GM18519 (cell line): ENCODE results near the gene ZNF619.
A peak's percentile ranks its signal among the peaks of the same experiment; 100 is the strongest.
"Not testable (repeated sequence)": the region's sequence is repeated elsewhere in the genome, so short reads cannot be mapped to it uniquely, and the experiment has no call there.

Source experiments
- ATAC-seq: cut with Tn5 transposase; IDR thresholded peaks from one replicate; pipeline ENCODE4 v1.9.1; 2021; ENCODE audit warnings: mild to moderate bottlenecking, moderate library complexity; ENCODE audit not compliant: unreplicated experiment, low FRiP score

The ZNF619 gene

DNA sequence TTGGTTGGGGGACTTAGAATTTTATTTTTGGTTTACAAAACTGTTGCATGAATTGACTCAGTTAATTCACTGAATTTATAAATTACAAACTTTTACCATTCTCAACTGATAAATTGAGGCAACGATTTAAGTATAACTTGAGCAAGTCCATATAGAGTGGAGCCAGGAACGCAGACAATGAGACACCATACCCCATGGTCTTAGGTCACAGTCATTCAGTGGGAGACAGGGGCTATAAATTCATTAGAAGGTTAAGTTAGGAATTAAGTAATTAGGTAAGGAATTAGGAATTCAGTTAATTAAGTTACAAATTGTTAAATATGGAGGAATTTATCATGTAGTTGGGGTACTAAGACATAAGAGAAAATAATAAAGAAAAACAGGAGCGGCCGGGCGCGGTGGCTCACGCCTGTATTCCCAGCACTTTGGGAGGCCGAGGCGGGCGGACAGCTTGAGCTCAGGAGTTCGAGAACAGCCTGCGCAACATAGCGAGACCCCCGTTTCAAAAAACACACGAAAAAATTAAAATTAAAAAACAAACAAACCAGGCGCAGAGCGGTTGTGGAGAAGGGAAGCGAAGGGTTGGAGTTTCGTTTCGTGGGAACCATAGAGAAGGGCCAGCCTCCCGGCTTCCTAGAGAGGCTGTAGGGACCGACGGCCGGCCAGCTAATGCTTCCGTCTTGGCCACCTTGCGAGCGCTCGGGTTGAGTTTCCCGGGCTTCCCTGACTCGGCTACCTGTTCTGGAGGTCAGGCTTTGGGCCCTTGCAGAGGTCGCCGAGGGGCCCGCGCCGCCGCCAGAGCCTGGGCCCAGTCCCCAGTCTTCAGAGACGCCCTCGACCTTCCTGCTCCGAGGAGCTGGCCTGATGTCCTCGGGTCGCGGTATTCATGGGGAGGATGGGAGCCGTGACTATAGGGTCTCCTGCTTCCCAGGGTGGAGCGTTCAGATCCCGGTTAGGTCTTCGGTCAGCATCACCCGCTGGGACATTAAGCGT, at the start of gene ZNF619:
Gene ZNF619, plus strand, starts transcription at position 645 of the 993 bp plus-strand sequence. CDS start 858 bp downstream, outside the sequence.
- peak; percentile 64 for ATAC-seq

DNA sequence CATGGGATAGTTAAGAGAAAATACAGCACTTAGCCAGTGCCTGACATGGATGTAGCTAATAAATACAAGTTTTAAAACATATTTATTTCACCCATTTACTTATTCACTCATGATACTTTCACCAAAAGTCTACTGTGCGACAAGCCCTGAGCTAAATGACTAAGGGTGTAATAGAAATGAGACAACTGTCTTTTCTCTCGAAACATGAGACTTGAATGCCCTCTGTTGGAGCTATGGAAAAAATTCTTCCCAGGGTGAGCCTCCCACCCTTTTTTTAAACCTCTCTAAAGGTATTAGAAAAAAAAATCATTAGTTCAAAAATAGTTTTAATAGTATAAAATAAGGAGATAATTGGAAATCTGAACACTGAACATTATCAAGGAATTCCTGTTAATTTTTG, 44.1 kb upstream of the ZNF619 start:
- ATAC-seq: no peak

DNA sequence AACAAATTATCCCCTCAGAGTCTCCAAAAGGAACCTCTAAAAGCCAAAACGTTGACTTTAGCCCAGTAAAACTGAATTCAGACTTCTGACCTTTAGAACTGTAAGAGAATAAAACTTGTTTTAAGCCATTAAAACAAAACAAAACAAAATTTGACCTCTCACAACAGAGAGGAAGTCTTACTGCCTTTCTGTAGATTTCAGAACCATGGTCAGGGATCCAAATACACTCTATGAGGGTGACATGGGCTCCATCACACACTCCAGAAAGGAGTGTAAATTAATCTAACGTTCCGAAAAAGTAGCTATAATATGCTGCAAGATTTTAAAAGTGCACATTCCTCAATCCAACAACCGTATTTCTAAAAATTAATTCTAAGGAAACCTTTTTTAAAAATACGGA, 39.0 kb upstream of the ZNF619 start:
- no peak for ATAC-seq

DNA sequence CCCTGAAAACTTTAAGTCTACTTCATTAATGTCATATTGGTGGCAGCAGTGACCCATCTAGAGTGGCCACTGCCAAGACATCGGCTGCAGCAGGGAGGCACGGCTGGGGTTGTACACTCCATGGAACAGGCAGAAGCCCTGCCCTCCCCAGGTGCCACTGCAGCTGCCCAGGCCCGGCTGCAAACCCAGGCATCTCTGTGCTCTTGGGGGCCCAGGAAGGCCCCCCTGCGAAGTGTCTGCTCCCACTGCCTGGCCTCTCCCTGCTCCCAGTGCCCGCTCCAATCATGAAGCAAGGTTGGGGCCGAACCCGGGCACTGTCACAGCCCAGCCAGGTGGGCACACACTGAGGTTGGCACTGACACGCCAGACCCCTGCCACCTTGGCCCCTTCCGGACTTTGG, 31.9 kb upstream of the ZNF619 start:
- ATAC-seq: no peak

DNA sequence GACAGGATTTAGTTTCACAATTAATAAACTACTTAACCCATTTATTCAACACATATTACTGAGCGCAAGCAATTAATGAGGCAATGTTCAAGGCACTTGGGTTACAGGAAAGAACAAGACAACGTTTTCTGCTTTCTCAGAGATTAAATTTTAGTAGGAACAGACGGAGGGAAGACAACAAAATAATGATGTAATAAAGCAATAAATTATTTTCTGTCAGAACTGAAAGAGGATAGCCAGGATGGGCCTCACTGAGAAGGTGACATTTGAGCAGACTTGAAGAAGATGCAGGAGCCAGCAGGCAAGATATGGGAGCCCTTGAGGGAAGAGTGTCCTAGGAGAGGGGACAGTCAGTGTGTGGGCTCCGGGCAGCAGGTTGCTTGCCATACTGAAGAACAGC, 31.0 kb upstream of the ZNF619 start:
- no peak for ATAC-seq

DNA sequence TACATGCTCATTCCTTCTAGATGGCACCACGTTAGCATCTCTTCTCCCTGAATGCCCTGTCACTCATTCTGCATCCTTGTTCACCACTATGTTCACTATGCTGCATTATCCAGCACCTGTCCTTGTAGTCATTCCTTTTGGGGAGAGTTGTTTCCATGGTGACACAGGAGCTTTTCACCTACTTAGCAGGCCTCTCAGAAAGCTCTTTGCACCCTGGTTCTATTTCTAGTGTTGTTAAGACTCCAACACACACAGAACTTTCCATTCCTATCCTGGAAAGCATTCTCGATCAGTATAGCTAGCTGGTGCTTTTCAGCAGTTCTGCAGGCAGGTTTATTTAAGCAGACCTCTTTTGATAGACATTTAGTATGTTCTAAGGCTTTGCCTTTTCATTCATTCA, 26.5 kb upstream of the ZNF619 start:
- ATAC-seq: no peak

DNA sequence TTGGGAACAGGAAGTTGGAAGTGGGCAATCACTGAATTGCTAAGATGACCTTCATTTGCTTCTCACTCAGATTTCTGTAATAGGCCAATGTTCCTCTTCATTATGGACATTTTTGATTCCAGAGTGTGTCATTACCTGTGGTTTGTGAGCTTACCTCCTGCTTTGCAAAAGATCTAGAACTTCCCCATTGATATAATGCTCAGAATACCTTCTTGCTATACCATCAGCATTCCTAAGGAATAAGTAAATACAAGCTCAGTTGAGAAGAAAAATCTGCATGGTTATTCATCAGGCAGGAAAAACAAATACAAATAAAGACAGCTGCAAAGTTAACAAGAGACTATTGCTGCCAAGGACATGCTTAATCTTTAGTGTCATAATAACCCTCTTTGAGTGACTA, 25.4 kb upstream of the ZNF619 start:
- ATAC-seq: no peak

DNA sequence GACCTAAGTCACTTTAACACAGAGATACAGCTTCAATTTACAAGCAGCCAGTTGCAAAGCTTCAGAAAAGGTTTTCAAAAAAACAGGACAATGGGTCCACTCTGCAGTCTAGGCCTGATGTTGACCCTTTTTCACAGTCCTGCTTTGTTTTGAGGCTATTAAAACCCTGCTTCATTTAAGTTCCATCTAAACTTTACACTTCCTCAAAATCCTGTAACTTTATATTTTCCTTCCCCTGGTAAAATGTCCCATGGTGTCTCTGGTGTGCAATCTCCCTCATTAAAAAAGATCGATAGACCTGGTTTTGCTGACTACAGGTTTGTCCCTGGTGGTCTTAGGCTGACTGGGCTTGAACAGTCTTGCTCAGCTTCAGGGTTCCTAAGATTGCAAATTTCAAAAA, 24.9 kb upstream of the ZNF619 start:
- ATAC-seq: no peak

DNA sequence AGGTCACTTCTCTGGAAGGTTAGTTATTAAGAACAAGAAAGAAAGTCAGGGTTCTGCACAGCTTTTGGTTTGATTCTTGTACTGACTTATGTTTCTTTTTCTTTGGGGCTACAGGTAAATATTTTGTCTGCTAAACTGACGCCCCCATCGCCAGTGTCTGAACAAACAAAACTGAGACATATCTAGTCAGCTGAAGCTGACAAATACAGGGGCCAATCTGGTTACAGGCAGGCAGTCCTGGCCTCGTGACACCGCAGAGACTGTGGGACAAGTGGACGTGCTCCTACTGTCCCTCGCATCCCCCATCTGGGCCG, 24.4 kb upstream of the ZNF619 start:
- ATAC-seq: no peak

DNA sequence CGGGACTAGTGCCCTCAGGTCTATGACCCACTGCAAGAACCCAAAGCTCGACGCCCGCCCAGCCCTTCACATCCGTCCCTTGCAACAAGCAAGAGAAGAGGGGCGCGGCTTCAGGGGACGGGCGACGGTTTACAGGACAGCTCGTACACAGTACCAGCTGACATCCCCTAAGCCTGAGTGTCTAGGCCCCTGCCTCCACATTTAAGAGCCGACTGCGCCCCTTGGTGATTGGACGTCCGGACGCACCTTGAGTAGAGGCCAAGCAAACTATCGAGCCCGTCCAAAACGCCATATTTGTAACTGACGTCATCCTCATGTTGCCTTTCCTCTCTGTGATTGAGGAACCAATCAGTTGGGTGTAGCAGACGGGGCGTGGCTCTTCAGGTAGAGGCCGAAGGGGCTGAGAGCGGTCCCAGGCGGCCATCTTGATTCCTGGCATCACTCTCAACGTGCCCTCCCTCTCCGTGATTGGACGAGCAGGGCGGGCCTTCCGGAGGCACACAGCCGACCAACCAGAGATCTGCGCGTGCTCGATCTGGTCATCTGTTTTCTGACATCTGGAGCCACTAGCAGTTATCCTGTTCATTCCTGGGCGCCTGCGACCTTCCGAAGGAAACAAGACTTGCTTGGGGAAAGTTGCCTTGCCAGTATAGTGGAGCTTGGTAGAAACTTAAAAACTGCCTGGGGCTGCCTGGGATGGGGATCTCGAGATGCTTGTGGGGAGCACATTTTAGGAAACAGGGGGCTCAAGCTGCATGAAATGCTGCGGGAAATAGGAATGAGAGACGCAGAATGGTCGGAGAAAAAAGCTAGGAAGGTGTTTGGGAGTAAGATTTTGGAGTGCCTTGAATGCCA, 23.8 kb upstream of the ZNF619 start:
- ATAC-seq: peak; percentile 94

DNA sequence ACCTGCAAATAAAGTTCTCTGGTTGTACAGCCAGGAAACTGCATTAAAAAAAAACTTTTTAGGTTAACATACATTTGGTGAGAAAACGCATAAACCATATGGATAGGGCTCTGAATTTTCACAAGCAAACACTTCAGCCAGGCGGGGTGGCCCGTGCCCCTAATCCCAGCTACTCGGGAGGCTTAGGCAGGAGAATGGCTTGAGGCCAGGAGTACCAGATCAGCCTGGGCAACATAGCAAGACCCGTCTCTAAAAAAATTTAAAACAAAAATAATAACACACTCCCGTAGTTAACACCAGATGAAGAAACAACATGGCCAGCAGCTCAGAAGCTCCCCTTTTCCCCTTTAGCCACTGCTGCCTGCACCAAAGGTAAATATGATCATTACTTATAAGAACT, 23.0 kb upstream of the ZNF619 start:
- no peak for ATAC-seq

DNA sequence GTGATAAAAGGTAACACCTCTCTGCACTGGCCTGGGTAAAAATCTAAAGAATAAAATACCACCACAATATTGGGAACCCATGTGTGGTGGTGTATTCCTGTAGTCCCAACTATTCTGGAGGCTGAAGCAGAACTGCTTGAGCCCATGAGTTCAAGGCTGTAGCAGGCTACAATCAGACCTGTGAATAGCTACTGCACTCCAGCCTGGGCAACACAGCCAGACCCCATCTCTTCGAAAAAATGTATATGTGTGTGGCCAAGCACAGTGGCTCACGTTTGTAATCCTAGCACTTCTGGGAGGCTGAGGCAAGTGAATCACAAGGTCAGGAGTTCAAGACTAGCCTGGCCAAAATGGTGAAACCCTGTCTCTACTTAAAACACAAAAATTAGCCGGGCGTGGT, 21.6 kb upstream of the ZNF619 start:
- no peak for ATAC-seq

DNA sequence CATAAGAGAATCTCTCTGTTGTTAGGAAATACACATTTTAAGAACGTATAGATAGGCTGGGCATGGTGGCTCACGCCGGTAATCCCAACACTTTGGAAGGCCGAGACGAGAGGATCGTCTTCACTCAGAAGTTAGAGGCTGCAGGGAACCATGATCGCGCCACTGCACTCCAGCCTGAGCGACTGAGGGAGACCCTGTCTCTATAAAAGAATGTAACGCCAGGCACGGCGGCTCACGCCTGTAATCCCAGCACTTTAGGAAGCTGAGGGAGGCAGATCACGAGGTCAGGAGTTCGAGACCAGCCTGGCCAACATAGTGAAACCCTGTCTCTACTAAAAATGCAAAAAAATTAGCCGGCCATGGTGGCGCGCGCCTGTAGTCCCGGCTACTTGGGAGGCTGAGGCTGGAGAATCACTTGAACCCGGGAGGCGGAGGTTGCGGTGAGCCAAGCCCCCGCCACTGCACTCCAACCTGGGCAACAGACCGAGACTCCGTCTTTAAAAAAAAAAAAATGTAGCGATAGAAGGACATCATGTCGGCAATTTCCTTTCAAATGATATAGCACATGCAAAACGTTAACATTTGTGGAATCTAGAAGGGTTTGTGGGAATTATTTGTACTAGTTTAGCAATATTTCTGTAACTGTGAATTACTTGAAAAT, 20.5 kb upstream of the ZNF619 start:
- no peak for ATAC-seq

DNA sequence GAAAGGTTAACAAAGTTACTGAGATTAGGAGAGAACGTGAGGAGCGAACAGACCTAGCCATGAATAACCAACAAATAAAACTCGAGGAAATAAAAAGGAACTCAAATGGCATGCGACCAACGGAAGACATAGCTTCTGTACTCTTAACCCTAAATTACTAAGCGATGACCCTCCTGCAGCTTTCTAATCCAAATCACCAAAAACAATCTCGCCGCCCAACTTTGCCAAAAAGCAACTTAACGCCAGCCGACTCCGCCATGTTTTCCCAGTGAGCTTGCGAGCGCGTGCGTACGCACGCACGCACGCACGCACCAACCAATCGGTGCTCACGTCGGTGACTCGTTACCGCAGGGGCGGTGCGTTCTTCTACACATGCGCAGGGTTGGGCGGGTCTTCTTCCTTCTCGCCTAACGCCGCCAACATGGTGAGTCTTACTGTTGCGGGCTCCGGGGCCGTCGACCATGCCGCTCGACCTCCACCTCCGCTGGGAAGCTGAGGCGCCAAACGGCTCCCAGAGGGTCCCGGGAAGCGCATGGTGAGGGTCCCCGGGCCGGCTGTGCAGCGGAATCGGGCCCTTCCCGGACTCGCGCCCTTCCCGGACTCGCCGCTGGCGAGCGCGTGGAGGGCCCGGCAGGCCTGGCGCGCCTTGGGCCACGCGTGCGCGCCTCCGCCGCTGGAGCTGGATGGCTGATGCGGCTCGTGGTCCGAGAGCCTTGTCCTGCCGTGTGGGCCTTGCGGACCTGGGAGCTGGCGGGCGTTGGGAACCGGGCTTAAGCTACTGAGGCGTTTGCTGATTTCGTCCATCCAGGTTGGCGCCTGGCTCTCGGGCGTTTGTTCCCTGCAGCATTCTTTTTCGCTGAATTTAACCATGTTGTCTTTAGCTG, 19.7 kb upstream of the ZNF619 start, which contains the start of gene RPL14:
Gene RPL14, plus strand, starts transcription at position 400 of the 884 bp plus-strand sequence. Its CDS starts 133 bp downstream, at position 533.
- ATAC-seq: peak; percentile 50

DNA sequence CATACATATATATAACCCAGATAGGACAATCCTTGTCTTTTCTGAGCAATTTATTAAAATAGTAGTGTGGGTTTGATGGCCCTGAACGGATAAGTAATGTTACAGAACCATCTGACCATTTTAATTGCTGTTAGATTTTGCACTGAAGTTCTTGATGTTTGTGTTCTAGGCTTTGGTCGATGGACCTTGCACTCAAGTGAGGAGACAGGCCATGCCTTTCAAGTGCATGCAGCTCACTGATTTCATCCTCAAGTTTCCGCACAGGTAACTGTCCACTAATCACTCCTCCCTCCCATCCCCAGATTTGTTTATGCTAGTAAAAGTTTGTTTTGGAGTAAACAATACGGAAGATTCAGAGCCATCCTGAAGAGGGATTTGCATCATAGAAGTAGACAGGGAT, 18.4 kb upstream of the ZNF619 start:
- ATAC-seq: no peak

DNA sequence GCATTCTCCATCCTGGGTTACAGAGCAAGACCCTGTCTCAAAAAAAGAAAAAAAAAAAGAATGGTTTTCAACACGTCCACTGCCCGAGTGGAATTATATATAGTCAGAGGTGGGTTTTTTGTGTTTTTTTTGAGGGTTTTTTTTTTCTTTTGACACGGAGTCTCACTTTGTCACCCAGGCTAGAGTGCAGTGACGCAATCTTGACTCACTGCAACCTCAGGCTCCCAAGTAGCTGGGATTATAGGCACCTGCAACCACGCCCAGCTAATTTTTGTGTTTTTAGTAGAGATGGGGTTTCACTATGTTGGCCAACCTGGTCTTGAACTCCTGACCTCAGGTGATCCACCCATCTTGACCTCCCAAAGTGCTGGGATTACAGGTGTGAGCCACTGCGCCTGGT, 16.4 kb upstream of the ZNF619 start:
- ATAC-seq: not testable (repeated sequence)

DNA sequence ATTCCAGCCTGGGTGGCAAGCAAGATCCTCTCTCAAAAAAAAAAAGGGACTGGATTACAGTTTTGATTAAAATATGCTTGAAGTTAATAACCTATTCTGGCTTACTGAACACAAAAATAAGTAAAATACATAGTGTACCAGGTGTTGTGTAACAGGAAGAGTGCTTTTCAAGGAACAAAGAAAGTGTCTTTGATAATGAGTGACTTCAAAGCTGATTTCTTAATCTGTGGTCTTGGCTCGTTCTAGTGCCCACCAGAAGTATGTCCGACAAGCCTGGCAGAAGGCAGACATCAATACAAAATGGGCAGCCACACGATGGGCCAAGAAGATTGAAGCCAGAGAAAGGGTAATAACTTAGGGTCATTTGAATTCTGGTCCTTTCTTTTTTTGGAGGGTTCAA, 15.8 kb upstream of the ZNF619 start:
- no peak for ATAC-seq

DNA sequence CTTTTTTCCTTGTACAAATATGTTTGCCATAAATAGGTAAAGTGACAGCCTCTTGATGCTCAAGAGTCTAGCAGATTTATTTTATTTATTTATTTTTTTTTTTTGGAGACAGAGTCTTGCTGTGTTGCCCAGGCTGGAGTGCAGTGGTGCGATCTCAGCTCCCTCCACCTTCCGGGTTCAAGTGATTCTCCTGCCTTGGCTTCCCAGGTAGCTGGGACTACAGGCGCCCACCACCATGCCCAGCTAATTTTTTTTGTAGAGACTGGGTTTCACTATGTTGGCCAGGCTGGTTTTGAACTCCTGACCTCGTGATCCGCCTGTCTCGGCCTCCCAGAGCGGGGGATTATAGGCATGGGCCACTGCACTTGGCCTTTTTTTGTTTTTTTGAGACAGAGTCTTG, 14.1 kb upstream of the ZNF619 start:
- ATAC-seq: not testable (repeated sequence)

DNA sequence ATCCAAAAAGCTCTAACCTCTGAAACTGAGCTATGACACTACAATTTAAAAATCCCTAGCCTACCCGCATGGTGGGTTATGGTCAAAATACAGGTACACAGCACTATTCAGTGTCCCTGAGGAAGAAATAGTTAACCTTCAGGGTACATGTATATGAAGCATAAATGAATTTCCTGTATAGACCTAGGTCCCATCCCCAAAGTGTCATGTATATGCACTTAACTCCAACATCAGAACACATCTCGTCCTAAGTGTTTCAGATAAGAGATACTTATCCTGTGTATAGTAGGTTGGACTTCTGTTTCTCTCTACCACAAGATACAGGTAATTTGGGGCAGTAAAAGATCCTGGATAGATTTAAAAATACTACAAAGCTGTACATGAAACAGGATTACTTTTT, 13.3 kb upstream of the ZNF619 start:
- ATAC-seq: no peak
